22Rv1 (cell line): ENCODE data around the gene ARMC2.

Experiments
- H3K27ac ChIP-seq: fragments of 450-650 bp; 2 replicates; pipeline ENCODE4 v1.5.1; 2017
- ZFX ChIP-seq: fragments of 450-650 bp; IDR thresholded peaks from 2 replicates; pipeline ENCODE4 v1.6.1; 2017; ENCODE audit warnings: antibody characterized with exemption, borderline replicate concordance
- TF ChIP-seq, protein P1 (sequence below): fragments of 450-650 bp; IDR thresholded peaks from 2 replicates; pipeline ENCODE4 v1.5.1; 2017; ENCODE audit warnings: mild to moderate bottlenecking

ARMC2 gene

DNA sequence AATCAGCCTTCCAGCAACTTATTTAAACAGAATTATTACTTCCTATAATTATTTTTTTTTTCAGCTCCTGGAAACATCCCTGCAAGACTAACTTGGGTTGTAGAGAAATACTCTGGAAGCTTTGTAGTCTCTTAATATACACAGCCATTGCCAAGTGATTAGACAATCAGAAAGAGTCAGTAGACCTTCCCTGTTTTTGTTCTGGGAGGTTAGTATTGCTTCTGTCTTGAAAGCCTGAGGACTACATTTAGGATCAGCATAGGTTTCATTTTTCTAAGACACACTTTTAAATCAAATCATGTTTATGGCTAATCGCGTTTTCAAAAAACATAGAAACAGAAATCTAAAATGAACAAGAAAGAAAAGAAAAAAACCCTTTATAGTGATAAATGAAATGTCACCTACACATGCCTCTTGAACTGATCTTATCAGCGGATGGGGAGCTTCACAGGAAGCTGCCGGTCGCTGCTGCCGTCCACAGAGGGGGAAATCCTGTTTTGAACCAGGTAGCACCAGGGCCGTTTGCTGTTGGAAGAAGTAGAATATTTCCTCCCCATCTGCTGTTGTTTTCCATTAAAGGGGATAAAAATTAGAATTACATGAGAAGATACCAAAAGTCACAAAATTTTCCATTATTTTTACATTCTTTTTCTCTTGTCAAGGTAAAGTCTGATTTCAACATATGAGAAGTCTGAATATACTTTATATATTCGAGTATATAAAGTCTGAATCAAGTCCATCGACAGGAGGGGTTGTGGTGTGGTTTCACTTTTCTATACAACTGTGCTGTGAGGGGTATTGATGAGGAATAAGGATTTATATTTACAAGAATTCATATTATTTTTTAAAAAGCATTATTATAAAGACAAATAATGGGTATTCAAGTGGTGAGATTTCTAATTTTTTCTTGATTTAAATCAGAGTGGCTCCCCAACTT is 94.6 kb downstream of the ARMC2 start:
- no peak overlapping the region for H3K27ac ChIP-seq

DNA sequence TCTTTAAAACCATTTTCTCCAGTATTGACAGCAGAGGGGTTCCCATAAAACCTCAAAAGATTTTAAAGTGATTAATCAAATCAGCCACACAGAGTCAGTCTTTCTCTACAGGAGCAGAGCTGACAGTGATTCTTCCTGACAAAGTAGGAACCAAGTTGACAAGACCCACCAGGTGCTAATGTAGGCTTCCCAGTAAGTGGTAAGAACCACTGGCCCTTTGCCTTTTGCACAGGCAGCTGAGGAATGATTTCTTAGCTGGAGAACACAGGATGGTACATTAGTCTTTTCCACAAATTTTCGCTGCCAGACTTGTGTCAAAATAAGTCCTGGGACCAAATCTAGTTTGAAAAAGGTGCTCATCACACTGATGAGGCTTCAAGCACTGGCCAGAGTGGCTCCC is 95.8 kb downstream of the ARMC2 start:
- H3K27ac ChIP-seq: no peak overlapping the region
- TF ChIP-seq ZFX: no peak
- TF ChIP-seq, protein P1, sequence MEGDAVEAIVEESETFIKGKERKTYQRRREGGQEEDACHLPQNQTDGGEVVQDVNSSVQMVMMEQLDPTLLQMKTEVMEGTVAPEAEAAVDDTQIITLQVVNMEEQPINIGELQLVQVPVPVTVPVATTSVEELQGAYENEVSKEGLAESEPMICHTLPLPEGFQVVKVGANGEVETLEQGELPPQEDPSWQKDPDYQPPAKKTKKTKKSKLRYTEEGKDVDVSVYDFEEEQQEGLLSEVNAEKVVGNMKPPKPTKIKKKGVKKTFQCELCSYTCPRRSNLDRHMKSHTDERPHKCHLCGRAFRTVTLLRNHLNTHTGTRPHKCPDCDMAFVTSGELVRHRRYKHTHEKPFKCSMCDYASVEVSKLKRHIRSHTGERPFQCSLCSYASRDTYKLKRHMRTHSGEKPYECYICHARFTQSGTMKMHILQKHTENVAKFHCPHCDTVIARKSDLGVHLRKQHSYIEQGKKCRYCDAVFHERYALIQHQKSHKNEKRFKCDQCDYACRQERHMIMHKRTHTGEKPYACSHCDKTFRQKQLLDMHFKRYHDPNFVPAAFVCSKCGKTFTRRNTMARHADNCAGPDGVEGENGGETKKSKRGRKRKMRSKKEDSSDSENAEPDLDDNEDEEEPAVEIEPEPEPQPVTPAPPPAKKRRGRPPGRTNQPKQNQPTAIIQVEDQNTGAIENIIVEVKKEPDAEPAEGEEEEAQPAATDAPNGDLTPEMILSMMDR: no peak

More for the DNA sequence above, 94.6 kb downstream of the ARMC2 start:
- TF ChIP-seq, protein P1: no peak
- no peak for TF ChIP-seq ZFX

DNA sequence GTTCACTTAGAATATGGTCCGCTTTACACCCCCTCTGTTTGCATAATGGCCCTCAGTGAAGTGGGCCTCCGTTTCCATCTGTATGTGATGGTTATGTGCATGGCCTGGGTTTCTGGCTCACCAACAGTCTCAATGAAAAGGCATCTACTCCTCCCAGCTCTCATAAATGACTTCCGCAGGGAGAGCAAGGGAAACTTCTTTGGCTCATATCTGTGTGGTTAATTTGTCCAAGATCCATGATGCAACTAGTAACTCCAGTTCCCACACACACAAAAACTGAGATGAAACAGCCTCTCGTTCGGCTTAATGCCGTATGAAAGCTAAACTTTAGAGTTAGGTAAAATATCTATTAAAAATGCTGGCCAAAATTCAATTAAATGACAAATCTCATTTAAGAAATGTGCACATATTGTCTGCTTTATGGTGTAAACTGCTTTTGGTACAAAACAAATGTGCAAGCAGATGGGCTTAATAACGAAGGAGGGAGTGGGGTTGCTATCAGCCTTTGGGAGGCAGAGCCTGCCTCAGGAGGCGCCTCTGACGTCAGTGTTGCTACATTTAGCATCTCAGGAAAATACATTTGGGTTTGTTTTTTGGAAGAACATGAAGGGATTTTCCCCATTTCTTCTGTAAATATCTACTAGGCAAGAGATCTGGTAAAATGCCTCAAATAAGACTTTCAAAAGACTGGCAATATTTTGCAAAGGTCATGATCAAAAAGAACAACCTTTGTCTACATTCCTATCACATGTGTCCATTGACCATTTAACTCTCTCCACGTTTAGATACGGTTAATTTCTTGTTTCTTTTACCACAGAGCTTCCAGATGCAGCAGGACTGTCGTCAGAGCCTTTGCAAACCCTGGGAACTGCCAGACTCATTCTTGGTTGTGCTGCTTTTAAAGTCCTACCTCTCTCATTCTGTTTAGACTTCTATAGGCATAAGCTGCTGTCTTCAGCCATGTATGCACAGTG is 96.8 kb downstream of the ARMC2 start:
- no peak for TF ChIP-seq ZFX
- TF ChIP-seq, protein P1: no peak
- no peak overlapping the region for H3K27ac ChIP-seq

DNA sequence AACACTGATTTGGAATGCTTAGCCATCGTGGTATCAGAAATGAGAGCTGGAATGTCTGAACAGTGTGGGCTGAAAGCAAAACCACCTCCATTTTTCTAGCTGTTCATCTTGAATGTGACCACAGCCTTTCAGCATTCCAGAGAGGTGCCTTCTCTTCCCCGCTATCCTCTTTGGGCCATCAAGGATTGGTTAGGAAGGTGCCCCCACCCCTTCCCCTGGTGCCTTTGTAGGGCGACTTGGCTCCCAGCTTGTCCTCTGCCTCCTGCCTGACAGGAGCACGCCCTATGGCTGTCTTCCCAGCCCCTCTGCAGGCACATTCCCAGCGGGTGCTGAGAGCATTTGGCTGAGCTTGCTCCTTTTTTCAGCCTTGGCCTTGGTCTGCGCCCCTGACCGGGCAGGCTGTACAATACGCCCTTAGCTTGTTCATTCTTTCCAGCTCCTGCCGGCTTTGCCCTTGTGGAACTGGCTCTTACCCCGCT is 97.5 kb downstream of the ARMC2 start:
- H3K27ac ChIP-seq: no peak overlapping the region
- TF ChIP-seq ZFX: no peak
- TF ChIP-seq, protein P1: no peak

DNA sequence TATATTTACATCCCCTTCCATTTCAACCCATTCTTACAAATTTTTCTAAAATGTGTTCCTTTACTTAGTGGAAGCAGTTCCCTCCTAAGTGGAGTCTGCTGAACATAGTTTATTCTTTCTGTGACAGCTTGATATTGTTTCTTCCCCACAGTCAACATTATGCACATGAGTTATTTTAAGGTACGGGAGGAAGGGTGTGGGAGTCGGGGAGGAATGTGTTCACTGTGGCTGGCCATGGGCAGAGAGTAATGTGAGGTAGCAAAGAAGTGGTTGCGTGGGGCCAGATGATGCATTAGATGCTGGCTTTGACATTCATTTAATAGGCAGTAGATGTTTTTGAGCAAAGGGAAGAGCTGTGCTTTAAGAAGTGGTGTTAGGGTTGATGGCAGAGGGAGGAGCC is 98.5 kb downstream of the ARMC2 start:
- H3K27ac ChIP-seq: no peak overlapping the region
- TF ChIP-seq, protein P1: no peak
- TF ChIP-seq ZFX: no peak

DNA sequence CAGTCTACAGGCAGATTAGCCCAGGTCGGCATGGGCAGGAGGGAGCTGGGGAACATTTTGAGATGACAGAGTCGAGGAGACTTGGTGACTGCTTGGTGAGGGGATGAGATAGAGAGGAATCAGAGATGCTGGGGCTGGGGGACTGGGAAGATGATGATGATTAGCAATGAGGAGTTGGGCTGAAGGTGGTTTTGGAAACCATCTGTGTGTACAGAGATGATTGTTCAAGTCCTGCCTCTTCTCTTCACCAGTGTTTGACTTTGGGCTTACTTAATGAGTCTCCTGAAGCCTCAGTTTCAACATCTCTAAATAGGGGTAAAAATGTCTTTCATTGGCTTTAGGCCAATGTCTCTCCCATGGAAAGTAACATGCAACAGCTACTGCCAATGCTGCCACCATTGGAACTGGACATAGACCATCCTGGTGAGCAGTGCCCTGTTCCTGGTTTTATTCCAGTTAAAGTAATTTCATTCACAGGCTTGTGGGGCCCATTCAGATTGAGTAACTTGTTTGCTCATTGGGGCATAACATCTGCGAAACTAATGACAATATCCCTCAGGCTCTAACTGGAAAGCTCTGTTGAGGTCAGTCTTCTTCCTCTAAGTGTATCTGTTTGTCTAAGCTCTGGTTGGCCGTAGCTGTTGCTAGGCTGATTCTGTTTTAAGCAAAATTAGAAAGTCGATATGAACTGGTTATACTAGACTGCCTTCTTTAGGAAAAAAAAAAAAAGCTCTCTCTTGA is 99.1 kb downstream of the ARMC2 start:
- no peak overlapping the region for H3K27ac ChIP-seq
- TF ChIP-seq, protein P1: no peak
- no peak for TF ChIP-seq ZFX
